CD4-positive, alpha-beta T cell treated with Interleukin-15 for 4 hours (primary cell): ENCODE data around the gene MIGA2.

Source experiments
- DNase-seq: peaks from one replicate; pipeline ENCODE4 v3.0.0-alpha.2; 2020; ENCODE audit warnings: low spot score

MIGA2 gene

DNA sequence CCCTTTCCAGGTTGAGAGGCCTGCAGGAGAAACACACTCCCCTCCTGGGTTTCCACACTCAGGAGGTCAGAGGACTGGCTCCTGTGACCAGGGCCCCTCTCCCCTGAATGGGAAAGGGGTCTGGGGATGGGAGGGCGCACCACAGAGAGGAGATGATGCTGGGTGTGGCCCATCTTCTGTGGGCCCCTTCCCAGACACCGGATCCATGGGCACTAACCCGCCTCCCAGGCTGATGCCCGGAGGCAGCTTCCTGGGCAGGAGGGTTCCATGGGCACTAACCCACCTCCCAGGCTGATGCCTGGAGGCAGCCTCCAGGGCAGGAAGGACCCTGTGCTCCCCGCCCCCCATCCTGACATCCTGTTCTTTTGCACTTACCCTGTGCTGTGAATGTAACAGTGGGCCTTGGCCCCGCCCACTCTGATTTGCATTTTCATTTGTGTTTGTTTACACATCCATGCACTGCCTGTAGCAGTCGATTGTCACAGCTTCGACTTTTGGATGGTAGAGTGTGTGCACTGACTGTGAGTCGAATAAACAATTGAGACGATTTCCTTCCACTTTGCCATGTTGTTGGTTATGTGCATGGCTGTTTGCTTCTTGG lies 35.2 kb downstream of the MIGA2 start:
- no peak for DNase-seq

GRCh38 chr9:129072171-129072570 lies 35.7 kb downstream of the MIGA2 start:
- no peak for DNase-seq

GRCh38 chr9:129073404-129073803 lies 37.0 kb downstream of the MIGA2 start:
- DNase-seq, result no peak

DNA sequence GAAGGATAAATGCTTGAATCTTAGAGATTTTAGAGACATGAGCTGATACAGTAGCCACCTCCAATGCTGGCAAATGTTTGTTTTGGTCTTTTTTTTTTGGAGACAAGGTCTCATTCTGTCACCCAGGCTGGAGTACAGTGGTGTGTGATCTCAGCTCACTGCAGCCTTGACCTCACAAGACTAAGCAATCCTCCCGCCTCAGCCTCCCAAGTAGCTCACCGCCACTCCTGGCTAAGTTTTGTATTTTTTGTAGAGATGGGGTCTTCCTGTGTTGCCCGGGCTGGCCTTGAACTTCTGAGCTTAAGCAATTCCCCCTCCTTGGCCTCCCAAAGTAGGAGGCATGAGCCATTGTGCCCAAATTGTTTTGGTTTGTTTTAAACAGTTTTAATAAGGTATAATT lies 37.7 kb downstream of the MIGA2 start:
- no peak for DNase-seq

DNA sequence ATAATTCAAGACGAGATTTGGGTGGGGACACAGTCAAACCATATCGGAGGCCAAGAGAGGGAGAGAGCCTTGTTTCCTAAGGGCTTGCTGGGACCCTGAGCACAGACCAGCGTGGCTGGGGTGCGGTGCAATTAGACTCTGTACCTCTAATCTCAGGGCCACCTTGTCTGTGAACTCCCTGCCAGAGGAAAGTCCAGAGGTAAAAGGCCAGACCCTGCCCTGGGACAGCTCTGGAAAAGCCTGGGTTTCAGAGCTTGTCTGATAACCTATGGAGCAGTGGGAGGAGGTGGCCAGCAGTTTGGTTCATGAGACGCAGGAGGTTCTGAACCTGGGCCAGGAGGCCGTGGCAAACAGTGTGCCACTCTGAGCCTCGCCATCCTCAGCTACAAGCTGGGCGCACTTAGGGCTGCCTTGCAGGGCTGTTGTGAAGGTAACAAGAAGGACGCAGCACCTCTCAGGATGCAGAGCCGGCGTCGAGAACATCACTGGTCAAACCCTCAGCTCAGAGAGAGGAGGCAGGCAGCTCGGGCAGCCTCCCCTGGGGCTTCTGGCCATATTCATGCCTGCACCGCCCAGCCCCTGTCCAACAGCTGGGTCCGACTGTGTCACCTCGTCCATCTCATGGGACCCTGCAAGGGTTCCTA lies 39.7 kb downstream of the MIGA2 start:
- DNase-seq, result no peak

DNA sequence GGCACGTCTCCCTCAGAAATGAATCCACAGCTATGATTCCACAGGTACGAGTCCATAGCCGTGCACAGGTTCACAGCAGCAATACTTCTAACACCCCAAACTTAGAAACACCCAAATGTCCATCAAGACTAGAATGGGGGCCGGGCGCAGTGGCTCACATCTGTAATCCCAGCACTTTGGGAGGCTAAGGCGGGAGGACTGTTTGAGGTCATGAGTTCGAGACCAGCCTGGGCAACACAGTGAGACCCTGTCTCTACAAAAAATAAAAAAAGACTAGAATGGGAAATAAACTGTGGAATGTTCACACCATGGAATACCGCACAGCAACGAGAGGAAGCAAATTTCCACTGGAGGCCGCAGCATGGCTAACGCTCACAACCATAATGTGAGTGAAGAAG lies 40.2 kb downstream of the MIGA2 start:
- DNase-seq, result no peak

GRCh38 chr9:129077236-129077635 lies 40.8 kb downstream of the MIGA2 start:
- no peak for DNase-seq

DNA sequence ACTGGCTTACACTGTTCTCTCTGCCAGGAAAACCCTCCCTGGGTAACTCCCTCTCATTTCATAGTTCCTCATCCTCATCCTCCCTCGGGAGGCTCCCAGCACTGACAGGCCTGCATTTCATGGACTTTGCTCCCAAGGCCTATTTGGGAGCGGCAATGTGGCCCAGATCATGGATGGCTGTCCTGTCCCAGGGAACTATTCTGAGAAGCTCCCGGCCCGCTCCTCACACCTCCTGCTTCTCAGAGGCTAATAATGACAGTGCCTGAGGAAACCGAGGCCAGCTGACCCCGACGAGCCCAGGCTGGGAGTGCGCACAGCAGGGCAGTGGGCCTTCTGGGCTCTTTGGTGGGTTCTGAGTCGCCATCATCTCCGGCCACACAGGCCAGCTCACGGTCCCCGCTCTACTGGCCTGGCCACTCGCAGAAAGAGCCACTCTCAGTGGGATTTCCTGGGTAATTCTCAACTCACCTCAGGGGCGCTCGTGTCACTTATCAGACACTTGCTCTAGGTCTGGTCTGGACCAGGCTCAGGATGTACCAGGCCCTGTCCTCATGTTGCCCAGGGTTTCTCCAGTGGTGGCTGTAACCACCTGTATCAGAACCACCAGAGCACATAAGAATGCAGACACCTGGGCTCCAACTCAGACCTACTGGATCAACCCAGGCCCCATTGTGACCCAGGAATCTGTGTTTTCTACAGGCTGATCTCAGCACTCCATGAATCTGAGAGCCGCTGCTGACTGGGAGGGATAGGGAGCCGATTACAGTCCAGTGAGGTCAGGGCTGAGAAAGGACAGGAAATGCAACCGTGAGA lies 42.5 kb downstream of the MIGA2 start:
- no peak for DNase-seq

DNA sequence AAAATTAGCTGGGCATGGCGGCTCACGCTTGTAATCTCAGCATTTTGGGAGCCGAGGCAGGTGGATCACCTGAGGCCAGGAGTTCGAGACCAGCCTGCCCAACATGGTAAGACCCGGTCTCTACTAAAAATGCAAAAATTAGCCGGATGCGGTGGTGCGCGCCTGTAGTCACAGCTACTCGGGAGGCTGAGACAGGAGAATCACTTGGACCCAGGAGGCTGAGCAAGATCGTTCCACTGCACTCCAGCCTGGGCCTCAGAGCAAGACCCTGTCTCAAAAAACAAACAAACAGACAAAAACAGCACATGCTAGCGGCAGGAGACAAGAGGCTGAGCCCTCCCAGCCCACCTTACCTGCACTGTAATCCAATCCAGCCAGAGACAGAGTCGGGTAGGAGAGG lies 43.4 kb downstream of the MIGA2 start:
- DNase-seq, result no peak

- no peak for DNase-seq
Measured at GRCh38 chr9:129080298-129080600, 43.8 kb downstream of the MIGA2 start.

- DNase-seq, result peak; percentile 99
Measured at GRCh38 chr9:129080601-129081387, 44.4 kb downstream of the MIGA2 start, which contains the start of gene DOLPP1. Gene DOLPP1 (plus strand): TSS chr9:129081111. CDS start chr9:129081132, 21 bp downstream.

DNA sequence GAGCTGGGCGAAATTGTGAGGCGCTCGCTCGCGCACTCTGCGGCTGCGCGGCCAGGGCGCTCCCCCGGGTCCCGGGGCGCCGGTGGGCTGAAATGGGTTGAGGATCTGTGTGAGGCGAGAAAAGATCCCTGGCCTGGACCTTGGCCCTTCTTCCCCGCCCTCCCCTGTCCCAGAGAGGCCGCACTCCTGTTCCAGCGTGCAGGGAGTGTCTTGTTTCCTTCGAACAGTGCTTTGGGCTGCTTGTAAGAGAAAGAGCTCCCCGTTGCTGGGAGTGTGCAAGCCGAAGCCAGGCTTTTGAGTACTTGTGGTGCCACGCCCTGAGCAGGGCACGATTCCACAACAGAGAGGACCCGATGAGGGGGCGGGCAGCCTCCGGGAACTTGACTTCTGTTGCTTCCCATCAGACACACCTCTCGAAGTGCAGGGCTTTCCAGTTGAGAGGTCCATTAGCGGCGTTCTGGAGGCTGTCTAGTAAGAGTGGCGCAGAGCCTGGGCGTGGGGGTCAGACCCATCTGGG lies 45.0 kb downstream of the MIGA2 start:
- no peak for DNase-seq

GRCh38 chr9:129084087-129084486 lies 47.7 kb downstream of the MIGA2 start:
- no peak for DNase-seq

GRCh38 chr9:129089246-129089645 lies 52.8 kb downstream of the MIGA2 start:
- no peak for DNase-seq

- DNase-seq, result no peak
Measured at GRCh38 chr9:129093602-129094386, 57.4 kb downstream of the MIGA2 start.

- no peak for DNase-seq
Measured at GRCh38 chr9:129094387-129095169, 58.2 kb downstream of the MIGA2 start.

DNA sequence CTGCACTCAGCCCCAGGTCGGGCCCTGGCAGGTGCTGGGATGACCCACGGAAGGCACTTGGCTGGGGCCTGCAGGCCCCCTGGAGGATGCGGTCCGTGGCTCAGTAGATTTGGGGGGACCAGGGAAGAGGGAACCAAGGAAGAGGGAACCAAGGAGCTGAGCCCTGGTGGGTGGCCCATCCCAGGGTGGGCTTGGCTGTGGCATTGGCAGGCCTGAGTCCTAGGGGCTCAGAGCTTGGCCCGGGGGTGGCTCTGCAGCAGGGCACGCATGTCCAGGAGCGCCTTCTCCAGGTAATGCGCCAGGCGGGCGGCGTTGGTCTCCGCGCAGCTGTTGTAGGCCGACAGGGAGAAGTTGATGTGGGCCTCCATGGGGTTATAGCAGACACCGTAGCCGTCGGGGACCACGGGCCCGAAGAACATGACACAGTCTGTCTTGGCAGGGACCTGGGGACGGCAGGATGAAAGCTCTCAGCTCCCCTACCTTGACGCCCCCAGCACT lies 58.8 kb downstream of the MIGA2 start:
- DNase-seq, result no peak

GRCh38 chr9:129095908-129096307 lies 59.5 kb downstream of the MIGA2 start:
- DNase-seq, result no peak

DNA sequence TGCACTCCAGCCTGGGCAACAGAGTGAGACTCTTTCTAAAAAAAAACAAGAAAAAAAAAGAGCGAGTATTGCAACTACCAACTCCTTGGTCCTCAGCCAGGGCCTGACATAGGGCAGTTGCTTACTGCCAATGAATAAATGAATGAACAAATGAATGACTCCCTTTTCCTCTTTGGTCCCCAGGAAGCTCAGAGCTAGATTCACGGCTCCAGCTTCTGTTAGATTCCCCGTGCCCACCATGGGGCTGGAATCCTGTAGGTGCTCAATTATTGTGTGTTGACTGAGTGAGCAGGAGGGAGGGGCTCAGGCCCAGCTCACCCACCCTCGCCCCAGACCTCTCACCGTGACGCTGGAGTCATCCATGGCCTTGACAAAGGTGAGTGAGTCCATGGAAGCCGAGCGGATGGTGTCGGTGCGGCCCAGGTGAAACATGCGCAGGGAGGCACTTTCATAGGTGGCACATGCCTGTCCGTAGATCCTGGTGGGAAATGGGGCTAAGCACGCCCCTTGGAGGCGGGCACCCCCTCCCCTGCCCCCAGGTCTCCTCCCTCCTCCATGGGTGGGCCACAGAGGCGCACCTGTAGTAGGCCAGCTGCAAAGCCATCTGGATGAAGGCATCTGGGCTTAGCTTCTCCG lies 61.4 kb downstream of the MIGA2 start:
- no peak for DNase-seq

DNA sequence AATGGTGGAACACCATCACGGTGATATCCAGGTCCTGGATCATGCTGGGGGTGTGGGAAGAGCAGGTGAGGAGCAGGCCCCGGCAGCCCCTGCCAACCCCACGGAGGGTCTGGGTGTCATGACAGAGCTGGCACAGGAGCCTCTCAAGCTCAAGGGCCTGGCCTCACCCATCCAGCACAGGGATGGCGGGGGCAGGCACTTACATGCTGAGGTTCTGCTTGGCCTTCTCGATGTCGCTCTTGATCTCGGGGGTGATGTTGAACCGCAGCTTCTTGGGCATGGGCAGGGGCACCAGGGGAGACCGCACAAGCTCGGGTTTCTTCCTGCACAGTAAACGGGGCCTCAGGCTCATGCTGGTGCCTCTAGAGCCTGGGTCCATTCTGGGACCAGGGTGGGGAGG lies 61.9 kb downstream of the MIGA2 start:
- DNase-seq, result no peak
